ENCODE results near the gene ARHGAP22.
A peak's percentile ranks its signal among the peaks of the same experiment; 100 is the strongest.

ARHGAP22 gene

DNA sequence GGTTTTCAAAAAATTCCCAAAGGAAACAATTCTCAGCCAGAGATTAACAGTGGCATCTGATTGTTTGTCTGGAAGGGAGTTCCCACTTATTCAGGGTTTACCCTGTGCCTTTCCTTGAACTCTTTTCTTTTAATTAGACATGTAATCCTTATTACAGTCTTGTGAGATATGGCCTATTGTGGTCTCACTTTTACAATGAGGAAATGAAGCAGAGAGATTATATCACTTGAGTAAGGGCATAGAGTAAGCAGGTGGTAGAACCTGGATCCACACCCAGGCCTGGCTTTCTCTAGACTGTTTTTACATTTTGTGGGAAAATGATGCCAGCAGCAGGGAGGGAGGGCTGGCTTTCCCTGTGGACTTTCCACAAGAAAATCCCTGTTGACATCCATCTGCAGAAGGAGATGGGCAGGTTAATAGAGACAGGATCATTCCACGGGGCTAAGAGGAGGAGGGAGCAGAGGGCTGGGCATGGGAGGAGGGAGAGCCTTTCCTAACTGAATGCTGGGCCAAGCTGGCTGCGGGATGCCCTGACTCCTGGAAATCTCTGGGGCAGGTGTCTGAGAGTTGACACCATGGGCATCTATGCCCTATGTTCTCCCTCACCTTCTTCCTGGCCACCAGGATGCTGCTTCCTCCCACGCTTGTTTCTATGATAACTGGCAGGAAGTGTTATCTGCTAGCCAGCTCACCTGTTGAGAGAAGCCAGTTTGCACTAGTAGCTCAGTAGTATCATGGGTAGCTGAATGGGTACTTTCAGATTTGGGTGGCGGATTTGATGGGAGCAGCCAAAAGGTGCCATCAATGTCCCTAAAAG, 28.7 kb upstream of the ARHGAP22 start:
- H3K4me3 ChIP-seq (replicated peaks in 1 of 2; ENCODE audit: low read depth in 2 of 2, low read length in 2 of 2): no peak overlapping the region
- TF ChIP-seq, protein P1, sequence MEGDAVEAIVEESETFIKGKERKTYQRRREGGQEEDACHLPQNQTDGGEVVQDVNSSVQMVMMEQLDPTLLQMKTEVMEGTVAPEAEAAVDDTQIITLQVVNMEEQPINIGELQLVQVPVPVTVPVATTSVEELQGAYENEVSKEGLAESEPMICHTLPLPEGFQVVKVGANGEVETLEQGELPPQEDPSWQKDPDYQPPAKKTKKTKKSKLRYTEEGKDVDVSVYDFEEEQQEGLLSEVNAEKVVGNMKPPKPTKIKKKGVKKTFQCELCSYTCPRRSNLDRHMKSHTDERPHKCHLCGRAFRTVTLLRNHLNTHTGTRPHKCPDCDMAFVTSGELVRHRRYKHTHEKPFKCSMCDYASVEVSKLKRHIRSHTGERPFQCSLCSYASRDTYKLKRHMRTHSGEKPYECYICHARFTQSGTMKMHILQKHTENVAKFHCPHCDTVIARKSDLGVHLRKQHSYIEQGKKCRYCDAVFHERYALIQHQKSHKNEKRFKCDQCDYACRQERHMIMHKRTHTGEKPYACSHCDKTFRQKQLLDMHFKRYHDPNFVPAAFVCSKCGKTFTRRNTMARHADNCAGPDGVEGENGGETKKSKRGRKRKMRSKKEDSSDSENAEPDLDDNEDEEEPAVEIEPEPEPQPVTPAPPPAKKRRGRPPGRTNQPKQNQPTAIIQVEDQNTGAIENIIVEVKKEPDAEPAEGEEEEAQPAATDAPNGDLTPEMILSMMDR (IDR thresholded peaks at IDR 0.05; ENCODE audit: low read depth, low read length): no peak
- DNase-seq (ENCODE audit: low read depth in 2 of 2): no peak

DNA sequence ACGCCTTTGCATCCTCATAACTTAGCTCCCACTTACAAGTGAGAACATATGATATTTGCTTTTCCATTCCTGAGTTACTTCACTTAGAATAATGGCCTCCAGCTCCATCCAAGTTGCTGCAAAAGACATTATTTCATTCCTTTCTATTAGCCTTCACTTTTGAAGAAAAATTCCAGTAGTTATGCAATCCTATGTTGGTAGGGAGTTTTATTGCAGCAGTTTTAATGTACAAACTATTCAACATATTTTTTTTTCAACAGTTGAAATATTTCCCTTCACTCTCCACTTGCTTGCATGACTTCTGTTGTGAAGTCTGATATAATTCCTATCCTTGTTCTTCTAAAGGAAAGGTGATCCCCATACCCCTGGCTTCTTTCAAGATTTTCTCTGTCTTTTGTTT, 27.3 kb upstream of the ARHGAP22 start:
- DNase-seq (ENCODE audit: low read depth in 2 of 2): peak; percentile 15 to 33
- TF ChIP-seq, protein P1 (IDR thresholded peaks at IDR 0.05; ENCODE audit: low read depth, low read length): no peak
- no peak overlapping the region for H3K4me3 ChIP-seq (replicated peaks in 1 of 2; ENCODE audit: low read depth in 2 of 2, low read length in 2 of 2)

DNA sequence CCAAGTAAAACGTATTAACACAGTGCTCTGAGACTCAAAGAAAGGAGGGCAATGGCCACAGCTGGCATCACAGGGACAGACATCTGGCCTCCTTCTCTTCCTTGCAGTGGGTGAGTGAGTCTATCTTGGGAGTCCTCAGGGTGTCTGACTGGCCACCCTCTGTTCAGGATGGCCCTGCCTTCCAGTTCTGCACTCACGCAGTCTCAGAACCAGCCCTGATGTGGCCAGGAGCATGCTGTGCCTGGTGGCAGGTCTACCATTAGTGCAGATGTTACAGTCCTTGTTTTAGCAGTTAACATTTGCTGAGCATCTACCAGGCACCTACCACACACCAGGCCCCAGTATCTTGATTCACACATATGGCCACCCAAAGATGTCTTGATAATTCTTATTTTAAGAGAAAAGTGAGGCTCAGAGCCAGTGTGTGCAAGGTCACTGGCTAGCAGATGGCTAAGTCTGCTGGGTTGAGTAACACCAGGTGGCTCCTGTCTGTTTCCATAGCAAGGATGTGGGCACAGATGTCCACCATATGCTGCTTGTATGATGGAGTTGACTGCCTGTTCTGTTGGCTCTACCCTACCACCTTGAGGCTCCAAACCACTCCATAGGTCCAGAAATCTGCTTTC, 23.2 kb upstream of the ARHGAP22 start:
- TF ChIP-seq, protein P1 (IDR thresholded peaks at IDR 0.05; ENCODE audit: low read depth, low read length): no peak
- DNase-seq (ENCODE audit: low read depth in 2 of 2): peak in 1 of 2 donors; percentile 35
- no peak overlapping the region for H3K4me3 ChIP-seq (replicated peaks in 1 of 2; ENCODE audit: low read depth in 2 of 2, low read length in 2 of 2)

DNA sequence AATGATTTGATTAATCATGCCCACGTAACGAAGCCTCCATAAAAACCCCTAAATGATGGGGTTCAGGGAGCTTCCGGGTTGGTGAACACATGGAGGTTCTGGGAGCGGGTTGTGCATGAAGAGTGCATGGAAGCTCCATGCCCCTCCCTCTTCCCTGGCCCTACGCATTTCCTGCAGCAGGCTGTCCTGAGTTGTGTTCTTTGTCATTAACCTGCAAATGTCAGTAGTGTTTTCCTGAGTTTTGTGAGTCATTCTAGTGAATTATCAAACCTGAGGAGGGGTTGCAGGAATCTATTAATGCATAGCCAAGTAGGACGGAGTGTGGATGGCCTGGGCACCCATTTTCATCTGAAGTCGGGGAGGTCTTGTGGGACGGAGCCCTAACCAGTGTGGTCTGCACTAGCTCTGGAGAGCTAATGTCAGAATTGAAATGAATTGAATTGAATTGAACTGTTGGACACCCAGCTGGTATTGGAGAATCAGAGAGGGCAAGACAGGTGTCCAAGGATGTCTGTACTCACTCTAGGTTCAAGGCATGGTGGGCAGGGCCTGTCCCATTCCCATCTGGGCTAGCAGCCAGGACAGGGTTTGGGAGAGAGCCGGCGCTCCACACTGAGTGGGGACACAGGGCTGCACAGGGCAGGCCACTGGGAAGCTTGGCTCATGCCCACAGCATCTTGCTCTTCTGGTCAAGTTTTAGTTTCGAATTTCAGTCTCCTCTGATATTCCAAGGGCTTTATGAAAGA, 22.3 kb upstream of the ARHGAP22 start:
- no peak overlapping the region for H3K4me3 ChIP-seq (replicated peaks in 1 of 2; ENCODE audit: low read depth in 2 of 2, low read length in 2 of 2)
- TF ChIP-seq, protein P1 (IDR thresholded peaks at IDR 0.05; ENCODE audit: low read depth, low read length): no peak
- DNase-seq (ENCODE audit: low read depth in 2 of 2): no peak

DNA sequence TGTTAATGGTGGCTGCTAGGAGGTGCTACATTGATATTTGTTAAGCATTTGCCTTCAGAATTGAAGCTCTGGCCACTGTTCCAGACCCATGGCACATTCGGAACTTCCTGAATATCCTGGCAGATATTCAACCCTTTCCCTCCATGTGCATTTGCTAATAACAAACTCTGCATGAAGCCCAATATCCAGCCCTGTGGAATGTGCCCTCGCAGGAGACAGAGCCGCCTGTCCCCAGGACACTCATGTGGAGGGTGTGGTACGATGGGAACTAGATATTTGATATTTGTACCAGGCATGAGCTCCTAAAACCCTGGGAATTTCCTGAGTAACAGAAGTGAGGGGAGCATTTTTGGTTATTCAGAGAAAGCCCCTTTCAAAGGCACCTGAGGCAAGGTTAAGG, 21.6 kb upstream of the ARHGAP22 start:
- TF ChIP-seq, protein P1 (IDR thresholded peaks at IDR 0.05; ENCODE audit: low read depth, low read length): no peak
- DNase-seq (ENCODE audit: low read depth in 2 of 2): no peak
- H3K4me3 ChIP-seq (replicated peaks in 1 of 2; ENCODE audit: low read depth in 2 of 2, low read length in 2 of 2): no peak overlapping the region

DNA sequence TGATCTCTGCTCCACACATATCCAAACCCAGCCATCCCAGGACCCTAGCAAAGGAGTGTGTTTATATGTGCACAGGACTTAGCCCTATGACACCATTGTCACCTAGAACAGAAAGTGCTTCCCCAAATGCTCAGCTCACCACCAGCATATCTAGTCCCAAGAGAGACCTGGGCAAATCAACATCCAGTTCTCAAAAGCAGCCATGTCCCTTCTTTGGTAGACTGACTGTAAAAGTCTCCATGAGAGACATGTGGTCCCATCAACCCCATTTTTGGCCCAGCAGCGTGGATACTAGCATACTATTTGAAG, 20.9 kb upstream of the ARHGAP22 start:
- no peak for DNase-seq (ENCODE audit: low read depth in 2 of 2)
- TF ChIP-seq, protein P1 (IDR thresholded peaks at IDR 0.05; ENCODE audit: low read depth, low read length): no peak
- no peak overlapping the region for H3K4me3 ChIP-seq (replicated peaks in 1 of 2; ENCODE audit: low read depth in 2 of 2, low read length in 2 of 2)
